Measurements from ENCODE around the gene RAB44.
"Not testable (repeated sequence)": the region's sequence is repeated elsewhere in the genome, so short reads cannot be mapped to it uniquely, and the experiment has no call there.

The RAB44 gene

DNA sequence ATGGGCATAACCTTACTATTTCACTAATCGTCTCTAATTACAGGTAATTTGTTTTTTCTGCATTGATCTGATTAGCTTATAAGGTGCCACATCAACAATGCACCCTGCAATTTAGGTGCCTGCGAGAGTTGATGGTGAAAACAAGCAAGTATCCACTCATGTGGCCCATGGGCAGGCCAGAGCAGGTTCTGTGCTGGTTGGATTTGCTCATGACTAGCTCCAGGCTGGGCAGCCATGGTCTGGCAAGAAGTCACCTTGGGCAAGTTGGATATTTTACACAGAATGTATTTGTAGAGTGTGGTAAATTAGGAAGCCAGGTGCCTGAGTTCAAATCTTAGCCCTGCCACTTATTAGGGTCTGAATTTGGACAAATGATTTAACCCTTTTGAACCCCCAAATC is 25.3 kb downstream of the RAB44 start:
- H3K4me3 Mint-ChIP-seq, result no peak overlapping the region
- no peaks in the 10 kb centered on the region for H3K36me3 Mint-ChIP-seq (ENCODE audit: low read depth)
- TF ChIP-seq, protein P1, sequence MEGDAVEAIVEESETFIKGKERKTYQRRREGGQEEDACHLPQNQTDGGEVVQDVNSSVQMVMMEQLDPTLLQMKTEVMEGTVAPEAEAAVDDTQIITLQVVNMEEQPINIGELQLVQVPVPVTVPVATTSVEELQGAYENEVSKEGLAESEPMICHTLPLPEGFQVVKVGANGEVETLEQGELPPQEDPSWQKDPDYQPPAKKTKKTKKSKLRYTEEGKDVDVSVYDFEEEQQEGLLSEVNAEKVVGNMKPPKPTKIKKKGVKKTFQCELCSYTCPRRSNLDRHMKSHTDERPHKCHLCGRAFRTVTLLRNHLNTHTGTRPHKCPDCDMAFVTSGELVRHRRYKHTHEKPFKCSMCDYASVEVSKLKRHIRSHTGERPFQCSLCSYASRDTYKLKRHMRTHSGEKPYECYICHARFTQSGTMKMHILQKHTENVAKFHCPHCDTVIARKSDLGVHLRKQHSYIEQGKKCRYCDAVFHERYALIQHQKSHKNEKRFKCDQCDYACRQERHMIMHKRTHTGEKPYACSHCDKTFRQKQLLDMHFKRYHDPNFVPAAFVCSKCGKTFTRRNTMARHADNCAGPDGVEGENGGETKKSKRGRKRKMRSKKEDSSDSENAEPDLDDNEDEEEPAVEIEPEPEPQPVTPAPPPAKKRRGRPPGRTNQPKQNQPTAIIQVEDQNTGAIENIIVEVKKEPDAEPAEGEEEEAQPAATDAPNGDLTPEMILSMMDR (IDR thresholded peaks at IDR 0.05), result no peak
- H3K4me1 Mint-ChIP-seq, result peaks cover 12% of the 10 kb centered on the region
- no peak overlapping the region for H3K27ac Mint-ChIP-seq
- peaks cover 16% of the 10 kb centered on the region for H3K27me3 Mint-ChIP-seq (ENCODE audit: low read depth, poor library complexity)
- DNase-seq, result no peak
- no peaks in the 10 kb centered on the region for H3K9me3 Mint-ChIP-seq

DNA sequence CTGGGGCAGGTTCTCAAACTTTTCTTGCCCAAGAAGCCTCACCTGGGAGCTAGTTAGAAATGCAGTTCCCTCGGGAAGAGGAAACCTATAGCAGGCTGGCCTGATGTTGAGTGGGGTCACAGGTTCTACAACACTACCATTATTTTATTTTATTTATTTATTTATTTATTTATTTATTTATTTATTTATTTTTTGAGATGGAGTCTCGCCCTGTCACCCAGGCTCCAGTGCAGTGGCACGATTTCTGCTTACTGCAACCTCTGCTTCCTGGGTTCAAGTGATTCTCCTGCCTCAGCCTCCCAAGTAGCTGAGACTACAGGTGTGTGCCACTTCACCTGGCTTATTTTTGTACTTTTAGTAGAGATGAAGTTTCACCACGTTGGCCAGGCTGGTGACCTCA is 26.4 kb downstream of the RAB44 start:
- H3K27me3 Mint-ChIP-seq (ENCODE audit: low read depth, poor library complexity), result peaks cover 11% of the 10 kb centered on the region
- DNase-seq; H3K27ac Mint-ChIP-seq; H3K4me3 Mint-ChIP-seq; H3K9me3 Mint-ChIP-seq; H3K36me3 Mint-ChIP-seq (ENCODE audit: low read depth): not testable (repeated sequence)
- peaks cover 17% of the 10 kb centered on the region for H3K4me1 Mint-ChIP-seq

DNA sequence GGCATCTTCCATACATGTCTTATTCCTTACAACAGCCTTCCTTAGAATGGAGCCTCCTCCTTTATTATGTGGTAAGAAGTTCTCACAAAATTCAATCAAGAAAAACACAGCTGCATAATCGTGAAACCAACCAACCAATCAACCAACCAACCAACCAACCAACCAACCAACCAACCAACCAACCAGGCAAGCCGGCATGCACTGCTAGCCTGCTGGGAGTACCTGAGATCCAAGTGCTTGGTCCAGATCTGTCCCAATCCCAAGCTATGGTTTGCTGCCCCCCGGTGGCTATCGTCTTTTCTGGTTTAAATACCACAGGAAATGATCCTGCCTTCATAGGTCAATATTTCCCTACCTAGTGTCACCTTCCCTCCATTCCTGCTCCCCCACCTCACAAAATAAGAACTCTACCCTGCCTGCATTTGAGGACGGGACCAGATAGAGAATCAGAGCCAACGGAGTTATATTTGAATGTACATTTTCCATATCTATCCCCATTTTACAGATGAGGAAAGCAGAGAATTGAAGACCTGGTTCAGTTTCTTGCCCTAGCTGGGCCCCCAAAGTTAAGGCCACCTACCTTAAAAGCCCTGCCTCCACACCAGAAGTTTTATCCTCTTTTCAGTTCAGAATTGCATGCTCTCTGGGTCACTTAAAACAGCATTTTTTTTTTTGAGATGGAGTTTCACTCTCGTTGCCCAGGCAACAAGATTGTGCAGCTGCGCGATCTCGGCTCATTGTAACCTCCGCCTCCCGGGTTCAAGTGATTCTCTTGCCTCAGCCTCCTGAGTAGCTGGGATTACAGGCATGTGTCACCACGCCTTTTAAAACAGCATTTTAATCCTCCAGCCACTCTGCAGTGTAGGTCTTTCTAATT is 27.1 kb downstream of the RAB44 start:
- no peaks in the 10 kb centered on the region for H3K36me3 Mint-ChIP-seq (ENCODE audit: low read depth)
- H3K27ac Mint-ChIP-seq, result no peak overlapping the region
- peaks cover 11% of the 10 kb centered on the region for H3K4me1 Mint-ChIP-seq
- peak; percentile 71 for DNase-seq
- H3K4me3 Mint-ChIP-seq, result no peak overlapping the region
- no peaks in the 10 kb centered on the region for H3K9me3 Mint-ChIP-seq
- TF ChIP-seq, protein P1 (IDR thresholded peaks at IDR 0.05), result peak; percentile 37
- H3K27me3 Mint-ChIP-seq (ENCODE audit: low read depth, poor library complexity), result peaks cover 11% of the 10 kb centered on the region

DNA sequence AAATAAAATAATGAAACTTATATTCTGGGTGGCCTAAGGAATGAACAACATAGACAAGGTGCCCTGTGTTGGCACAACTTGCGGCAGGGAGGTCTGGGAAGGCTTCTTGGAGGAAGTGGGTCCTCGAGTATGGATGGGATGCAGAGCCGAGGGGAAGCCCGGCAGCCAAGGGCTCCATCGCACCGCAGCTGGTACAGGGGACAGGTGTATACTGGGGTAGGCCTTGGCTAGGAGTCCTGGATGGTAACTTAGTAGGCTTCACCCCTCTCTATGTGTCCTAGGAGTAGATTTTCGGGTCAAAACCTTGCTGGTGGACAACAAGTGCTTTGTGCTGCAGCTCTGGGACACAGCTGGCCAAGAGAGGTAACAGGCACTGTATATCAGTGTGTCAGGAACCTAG is 28.0 kb downstream of the RAB44 start:
- Mint-ChIP-seq H3K4me3 (no peak overlapping the region), H3K27ac (no peak overlapping the region), H3K36me3 (ENCODE audit: low read depth) (no peaks in the 10 kb centered on the region), H3K4me1 (peaks cover 11% of the 10 kb centered on the region), H3K27me3 (ENCODE audit: low read depth, poor library complexity) (peaks cover 11% of the 10 kb centered on the region), H3K9me3 (no peaks in the 10 kb centered on the region)
- TF ChIP-seq, protein P1 (IDR thresholded peaks at IDR 0.05), result no peak
- DNase-seq, result no peak

DNA sequence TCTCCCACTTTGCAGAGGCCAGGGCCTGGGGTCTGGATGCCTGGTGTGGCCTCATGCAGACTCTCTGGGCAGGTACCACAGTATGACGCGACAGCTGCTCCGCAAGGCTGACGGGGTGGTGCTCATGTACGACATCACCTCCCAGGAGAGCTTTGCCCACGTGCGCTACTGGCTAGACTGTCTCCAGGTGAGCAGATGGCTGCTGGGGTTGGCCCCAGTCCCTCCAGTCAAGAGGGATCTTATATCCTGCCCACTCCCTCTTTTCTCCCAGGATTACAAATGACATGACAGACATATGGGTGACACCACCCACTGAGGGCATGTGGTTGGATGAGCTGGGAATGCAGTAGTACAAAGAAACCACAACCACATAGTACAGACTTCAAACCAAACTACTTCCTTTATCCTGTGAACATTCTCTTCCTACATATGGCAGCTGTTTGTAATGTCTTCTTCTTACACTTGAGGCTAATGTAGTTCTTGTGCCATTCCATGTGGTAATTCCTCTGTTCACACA is 29.9 kb downstream of the RAB44 start:
- H3K9me3 Mint-ChIP-seq, result no peaks in the 10 kb centered on the region

More for the DNA sequence above, 29.9 kb downstream of the RAB44 start:
- Mint-ChIP-seq H3K27me3 (ENCODE audit: low read depth, poor library complexity) (peaks cover 11% of the 10 kb centered on the region), H3K36me3 (ENCODE audit: low read depth) (no peaks in the 10 kb centered on the region), H3K4me3 (no peak overlapping the region), H3K27ac (no peak overlapping the region), H3K4me1 (peaks cover 11% of the 10 kb centered on the region)
- no peak for DNase-seq
- TF ChIP-seq, protein P1 (IDR thresholded peaks at IDR 0.05), result no peak
